Ovary (tissue), 3 donors: ENCODE measurements around the gene RMDN2.

Experiments
- CTCF ChIP-seq, 3 donors: fragments of 450-650 bp in 2 of 3; fragments of 200-600 bp in 1 of 3; IDR thresholded peaks; one replicate each; pipeline versions ENCODE4 v1.5.1 to v1.8.0; 2016 to 2022; ENCODE audit warnings: antibody characterized with exemption in 3 of 3, mild to moderate bottlenecking in 1 of 3
- EP300 ChIP-seq: sonication (generic); formaldehyde crosslinking; IDR thresholded peaks from one replicate; pipeline ENCODE4 v1.6.1; 2017; ENCODE audit warnings: antibody characterized with exemption
- donor health status: DM: no; HTN: no; CAD: no.

- TF ChIP-seq CTCF (IDR thresholded peaks at IDR 0.05) = no peak
- TF ChIP-seq EP300 = no peak
Observed at GRCh38 chr2:37969731-37970130, 44.6 kb downstream of the RMDN2 start.
